ENCODE data around the gene ACTG1.

DNA sequence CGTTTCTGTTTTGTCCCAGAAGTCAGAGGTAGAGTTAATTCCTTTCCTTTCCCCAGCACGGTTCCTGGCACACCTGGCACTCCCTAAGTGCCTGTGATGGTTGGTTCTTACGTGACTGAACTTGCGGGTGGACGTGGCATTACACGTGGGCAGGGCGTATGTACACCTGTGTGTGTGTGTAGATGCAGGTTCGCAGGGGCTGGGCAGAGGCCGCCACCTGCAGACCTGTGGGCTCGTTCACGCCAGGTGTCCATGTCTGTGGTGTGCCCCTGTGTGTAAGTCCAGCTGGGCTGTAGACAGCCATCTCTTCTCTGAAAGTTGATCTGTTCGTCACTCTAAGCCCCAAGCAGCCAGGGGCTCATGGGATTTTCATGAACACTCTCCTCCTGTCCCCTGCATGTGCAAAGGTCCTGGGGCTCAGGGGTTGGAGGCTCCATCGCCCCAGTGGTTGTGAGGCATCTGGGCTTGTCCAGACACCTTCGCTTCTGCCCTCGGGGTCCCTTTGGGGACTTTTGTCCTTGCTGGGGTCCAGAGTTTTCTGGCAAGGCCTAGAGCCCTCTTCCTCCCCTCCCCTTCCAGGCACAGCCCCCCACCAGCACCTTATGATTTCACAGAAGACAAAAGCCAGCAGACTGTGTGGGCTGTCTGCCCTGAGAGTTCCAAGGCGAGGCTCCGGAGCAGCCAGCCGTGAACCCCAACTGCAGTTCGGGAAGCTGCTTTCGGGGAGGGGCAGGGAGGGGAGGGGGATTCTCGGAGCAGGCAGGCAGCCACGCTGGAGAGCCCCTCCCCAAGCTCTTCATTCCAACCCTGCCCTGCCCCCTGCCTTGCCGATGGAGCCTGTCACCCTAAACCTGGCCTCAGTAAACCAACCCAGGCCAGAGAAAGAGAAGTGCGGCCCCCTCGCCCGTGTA is 10.1 kb upstream of the ACTG1 start:
- TF ChIP-seq GABPA (IDR thresholded peaks at IDR 0.05; ENCODE audit: low read depth) (no peak), FOSL2 (IDR thresholded peaks at IDR 0.05; ENCODE audit: borderline replicate concordance, low read depth) (no peak), TAF1 (IDR thresholded peaks at IDR 0.05; ENCODE audit: borderline replicate concordance, low read depth, low read length) (no peak), EZH2phosphoT487 (IDR thresholded peaks at IDR 0.05; ENCODE audit: borderline replicate concordance, low read depth) (no peak), RAD21 (IDR thresholded peaks at IDR 0.05; ENCODE audit: low read length) (no peak)
- TF ChIP-seq, protein P1, sequence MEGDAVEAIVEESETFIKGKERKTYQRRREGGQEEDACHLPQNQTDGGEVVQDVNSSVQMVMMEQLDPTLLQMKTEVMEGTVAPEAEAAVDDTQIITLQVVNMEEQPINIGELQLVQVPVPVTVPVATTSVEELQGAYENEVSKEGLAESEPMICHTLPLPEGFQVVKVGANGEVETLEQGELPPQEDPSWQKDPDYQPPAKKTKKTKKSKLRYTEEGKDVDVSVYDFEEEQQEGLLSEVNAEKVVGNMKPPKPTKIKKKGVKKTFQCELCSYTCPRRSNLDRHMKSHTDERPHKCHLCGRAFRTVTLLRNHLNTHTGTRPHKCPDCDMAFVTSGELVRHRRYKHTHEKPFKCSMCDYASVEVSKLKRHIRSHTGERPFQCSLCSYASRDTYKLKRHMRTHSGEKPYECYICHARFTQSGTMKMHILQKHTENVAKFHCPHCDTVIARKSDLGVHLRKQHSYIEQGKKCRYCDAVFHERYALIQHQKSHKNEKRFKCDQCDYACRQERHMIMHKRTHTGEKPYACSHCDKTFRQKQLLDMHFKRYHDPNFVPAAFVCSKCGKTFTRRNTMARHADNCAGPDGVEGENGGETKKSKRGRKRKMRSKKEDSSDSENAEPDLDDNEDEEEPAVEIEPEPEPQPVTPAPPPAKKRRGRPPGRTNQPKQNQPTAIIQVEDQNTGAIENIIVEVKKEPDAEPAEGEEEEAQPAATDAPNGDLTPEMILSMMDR (IDR thresholded peaks at IDR 0.05) = no peak
- TF ChIP-seq, protein P2, sequence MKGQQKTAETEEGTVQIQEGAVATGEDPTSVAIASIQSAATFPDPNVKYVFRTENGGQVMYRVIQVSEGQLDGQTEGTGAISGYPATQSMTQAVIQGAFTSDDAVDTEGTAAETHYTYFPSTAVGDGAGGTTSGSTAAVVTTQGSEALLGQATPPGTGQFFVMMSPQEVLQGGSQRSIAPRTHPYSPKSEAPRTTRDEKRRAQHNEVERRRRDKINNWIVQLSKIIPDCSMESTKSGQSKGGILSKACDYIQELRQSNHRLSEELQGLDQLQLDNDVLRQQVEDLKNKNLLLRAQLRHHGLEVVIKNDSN (IDR thresholded peaks at IDR 0.05; ENCODE audit: borderline replicate concordance, low read depth) = no peak

All from SK-N-SH (cell line).